GM21619 (cell line): Measurements from ENCODE around the gene HAUS7.

Experiments used
- ATAC-seq: cut with Tn5 transposase; IDR thresholded peaks from one replicate; pipeline ENCODE4 v1.9.1; 2021; ENCODE audit not compliant: unreplicated experiment

The HAUS7 gene

GRCh38 chrX:153477901-153478300 lies 7.5 kb upstream of the HAUS7 start:
- no peak for ATAC-seq

GRCh38 chrX:153477364-153477857 lies 7.0 kb upstream of the HAUS7 start:
- ATAC-seq: no peak

- no peak for ATAC-seq
These were observed 6.4 kb upstream of the HAUS7 start for GRCh38 chrX:153476666-153477363.

GRCh38 chrX:153475751-153476281 lies 5.4 kb upstream of the HAUS7 start:
- no peak for ATAC-seq

GRCh38 chrX:153475271-153475670 lies 4.9 kb upstream of the HAUS7 start:
- ATAC-seq: no peak

GRCh38 chrX:153474718-153475117 lies 4.3 kb upstream of the HAUS7 start:
- ATAC-seq: no peak

GRCh38 chrX:153474266-153474665 lies 3.9 kb upstream of the HAUS7 start:
- no peak for ATAC-seq

- no peak for ATAC-seq
These were observed 2.8 kb upstream of the HAUS7 start for GRCh38 chrX:153473126-153473525.

GRCh38 chrX:153471663-153472280 lies 1.4 kb upstream of the HAUS7 start:
- no peak for ATAC-seq

GRCh38 chrX:153469811-153470410 lies 465 bp downstream of the HAUS7 start:
- peak; percentile 37 for ATAC-seq

GRCh38 chrX:153468008-153468580 lies 2.3 kb downstream of the HAUS7 start:
- ATAC-seq: no peak

- no peak for ATAC-seq
These were observed 4.5 kb downstream of the HAUS7 start for GRCh38 chrX:153465691-153466380.

GRCh38 chrX:153464116-153464515 lies 6.3 kb downstream of the HAUS7 start:
- ATAC-seq: no peak

- no peak for ATAC-seq
These were observed 6.8 kb downstream of the HAUS7 start for GRCh38 chrX:153463556-153463955.

- no peak for ATAC-seq
These were observed 7.3 kb downstream of the HAUS7 start for GRCh38 chrX:153463031-153463430.

GRCh38 chrX:153462291-153462690 lies 8.1 kb downstream of the HAUS7 start:
- no peak for ATAC-seq

- ATAC-seq: no peak
These were observed 9.6 kb downstream of the HAUS7 start for GRCh38 chrX:153460826-153461225.

GRCh38 chrX:153459986-153460385 lies 10.4 kb downstream of the HAUS7 start:
- ATAC-seq: no peak

GRCh38 chrX:153458476-153458875 lies 11.9 kb downstream of the HAUS7 start:
- ATAC-seq: no peak

- no peak for ATAC-seq
These were observed 12.4 kb downstream of the HAUS7 start for GRCh38 chrX:153457827-153458466.
